ENCODE measurements around the gene CTDSP1.

- TF ChIP-seq POLR2A (IDR thresholded peaks at IDR 0.05), result no peak
- TF ChIP-seq, protein P1, sequence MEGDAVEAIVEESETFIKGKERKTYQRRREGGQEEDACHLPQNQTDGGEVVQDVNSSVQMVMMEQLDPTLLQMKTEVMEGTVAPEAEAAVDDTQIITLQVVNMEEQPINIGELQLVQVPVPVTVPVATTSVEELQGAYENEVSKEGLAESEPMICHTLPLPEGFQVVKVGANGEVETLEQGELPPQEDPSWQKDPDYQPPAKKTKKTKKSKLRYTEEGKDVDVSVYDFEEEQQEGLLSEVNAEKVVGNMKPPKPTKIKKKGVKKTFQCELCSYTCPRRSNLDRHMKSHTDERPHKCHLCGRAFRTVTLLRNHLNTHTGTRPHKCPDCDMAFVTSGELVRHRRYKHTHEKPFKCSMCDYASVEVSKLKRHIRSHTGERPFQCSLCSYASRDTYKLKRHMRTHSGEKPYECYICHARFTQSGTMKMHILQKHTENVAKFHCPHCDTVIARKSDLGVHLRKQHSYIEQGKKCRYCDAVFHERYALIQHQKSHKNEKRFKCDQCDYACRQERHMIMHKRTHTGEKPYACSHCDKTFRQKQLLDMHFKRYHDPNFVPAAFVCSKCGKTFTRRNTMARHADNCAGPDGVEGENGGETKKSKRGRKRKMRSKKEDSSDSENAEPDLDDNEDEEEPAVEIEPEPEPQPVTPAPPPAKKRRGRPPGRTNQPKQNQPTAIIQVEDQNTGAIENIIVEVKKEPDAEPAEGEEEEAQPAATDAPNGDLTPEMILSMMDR (IDR thresholded peaks at IDR 0.05), result no peak
- TF ChIP-seq EP300 (IDR thresholded peaks at IDR 0.05), result no peak
These were observed 3.3 kb downstream of the CTDSP1 start for GRCh38 chr2:218402911-218403411.
